SK-N-SH treated with all-trans-retinoic acid at 6 μM for 48 hours (cell line): ENCODE results near the gene MAFF.
A peak's percentile ranks its signal among the peaks of the same experiment; 100 is the strongest.

Source experiments
- ATAC-seq: fragments of 200-7000 bp; cut with Tn5 transposase; 3 replicates; pipeline ENCODE4 v1.9.1; 2020; ENCODE audit warnings: mild to moderate bottlenecking, moderate library complexity
- BACH2 ChIP-seq: fragments of 250-450 bp; sonication (Bioruptor Pico); IDR thresholded peaks from 2 replicates; pipeline ENCODE4 v1.9.0; 2021; ENCODE audit warnings: mild to moderate bottlenecking, borderline replicate concordance
- CSDC2 ChIP-seq: fragments of 250-450 bp; sonication (Bioruptor Pico); IDR thresholded peaks from 2 replicates; pipeline ENCODE4 v1.5.0; 2020; ENCODE audit warnings: mild to moderate bottlenecking, moderate library complexity
- ESRRG ChIP-seq: fragments of 250-450 bp; sonication (Bioruptor Pico); IDR thresholded peaks from 2 replicates; pipeline ENCODE4 v1.6.1; 2021; ENCODE audit warnings: mild to moderate bottlenecking
- ISL1 ChIP-seq: fragments of 250-450 bp; sonication (Bioruptor Pico); IDR thresholded peaks from 2 replicates; pipeline ENCODE4 v2.1.2; 2022; ENCODE audit warnings: mild to moderate bottlenecking, moderate library complexity
- OSR1 ChIP-seq: fragments of 250-450 bp; sonication (Bioruptor Pico); IDR thresholded peaks from 2 replicates; pipeline ENCODE4 v1.8.0; 2022; ENCODE audit warnings: moderate library complexity, mild to moderate bottlenecking, inconsistent platforms
- PATZ1 ChIP-seq: fragments of 250-450 bp; sonication (Bioruptor Pico); IDR thresholded peaks from 2 replicates; pipeline ENCODE4 v1.8.0; 2020; ENCODE audit warnings: mild to moderate bottlenecking, moderate library complexity, borderline replicate concordance
- POU6F1 ChIP-seq: fragments of 250-450 bp; sonication (Bioruptor Pico); IDR thresholded peaks from 2 replicates; pipeline ENCODE4 v1.8.0; 2021; ENCODE audit warnings: low read depth, mild to moderate bottlenecking, moderate library complexity, borderline replicate concordance
- PPARA ChIP-seq: fragments of 250-450 bp; sonication (Bioruptor Pico); IDR thresholded peaks from 2 replicates; pipeline ENCODE4 v1.5.0; 2020; ENCODE audit warnings: mild to moderate bottlenecking, borderline replicate concordance
- RARB ChIP-seq: fragments of 250-450 bp; sonication (Bioruptor Pico); IDR thresholded peaks from 2 replicates; pipeline ENCODE4 v1.8.0; 2021; ENCODE audit warnings: mild to moderate bottlenecking, moderate library complexity
- SNAI2 ChIP-seq: fragments of 250-450 bp; sonication (Bioruptor Pico); IDR thresholded peaks from 2 replicates; pipeline ENCODE4 v1.5.0; 2020; ENCODE audit warnings: mild to moderate bottlenecking, moderate library complexity
- TCF4 ChIP-seq: fragments of 250-450 bp; sonication (Bioruptor Pico); IDR thresholded peaks from 2 replicates; pipeline ENCODE4 v1.8.0; 2021; ENCODE audit warnings: mild to moderate bottlenecking, moderate library complexity, borderline replicate concordance
- TOX ChIP-seq: fragments of 250-450 bp; sonication (Bioruptor Pico); IDR thresholded peaks from 2 replicates; pipeline ENCODE4 v1.8.0; 2021; ENCODE audit warnings: mild to moderate bottlenecking, moderate library complexity, borderline replicate concordance
- TSHZ2 ChIP-seq: fragments of 250-450 bp; sonication (Bioruptor Pico); IDR thresholded peaks from 2 replicates; pipeline ENCODE4 v1.5.0; 2020; ENCODE audit warnings: mild to moderate bottlenecking, moderate library complexity
- ZC3H10 ChIP-seq: fragments of 250-450 bp; sonication (Bioruptor Pico); IDR thresholded peaks from 2 replicates; pipeline ENCODE4 v1.5.1; 2021; ENCODE audit warnings: mild to moderate bottlenecking, moderate library complexity
- ZFP3 ChIP-seq: fragments of 250-450 bp; sonication (Bioruptor Pico); IDR thresholded peaks from 2 replicates; pipeline ENCODE4 v1.5.0; 2020; ENCODE audit warnings: mild to moderate bottlenecking, moderate library complexity
- ZFP30 ChIP-seq: fragments of 450-650 bp; formaldehyde crosslinking; IDR thresholded peaks from 2 replicates; pipeline ENCODE4 v1.5.0; 2022; ENCODE audit warnings: mild to moderate bottlenecking, moderate library complexity
- ZNF565 ChIP-seq: fragments of 450-650 bp; formaldehyde crosslinking; conservative IDR thresholded peaks from 2 replicates; pipeline ENCODE4 v1.5.0; 2020; ENCODE audit warnings: low read depth, mild to moderate bottlenecking, moderate library complexity
- ZNF70 ChIP-seq: fragments of 450-650 bp; formaldehyde crosslinking; IDR thresholded peaks from 2 replicates; pipeline ENCODE4 v1.5.0; 2020; ENCODE audit warnings: mild to moderate bottlenecking, moderate library complexity
- ZNF8 ChIP-seq: fragments of 450-650 bp; formaldehyde crosslinking; IDR thresholded peaks from 2 replicates; pipeline ENCODE4 v1.5.0; 2020; ENCODE audit warnings: mild to moderate bottlenecking, moderate library complexity
- TF ChIP-seq, protein P1 (sequence below): fragments of 250-450 bp; sonication (Bioruptor Pico); IDR thresholded peaks from 2 replicates; pipeline ENCODE4 v1.5.1; 2021; ENCODE audit warnings: mild to moderate bottlenecking, moderate library complexity
- TF ChIP-seq, protein P2 (sequence below): fragments of 250-450 bp; sonication (Bioruptor Pico); IDR thresholded peaks from 2 replicates; pipeline ENCODE4 v1.5.1; 2020; ENCODE audit warnings: low read depth, mild to moderate bottlenecking, moderate library complexity

MAFF gene

DNA sequence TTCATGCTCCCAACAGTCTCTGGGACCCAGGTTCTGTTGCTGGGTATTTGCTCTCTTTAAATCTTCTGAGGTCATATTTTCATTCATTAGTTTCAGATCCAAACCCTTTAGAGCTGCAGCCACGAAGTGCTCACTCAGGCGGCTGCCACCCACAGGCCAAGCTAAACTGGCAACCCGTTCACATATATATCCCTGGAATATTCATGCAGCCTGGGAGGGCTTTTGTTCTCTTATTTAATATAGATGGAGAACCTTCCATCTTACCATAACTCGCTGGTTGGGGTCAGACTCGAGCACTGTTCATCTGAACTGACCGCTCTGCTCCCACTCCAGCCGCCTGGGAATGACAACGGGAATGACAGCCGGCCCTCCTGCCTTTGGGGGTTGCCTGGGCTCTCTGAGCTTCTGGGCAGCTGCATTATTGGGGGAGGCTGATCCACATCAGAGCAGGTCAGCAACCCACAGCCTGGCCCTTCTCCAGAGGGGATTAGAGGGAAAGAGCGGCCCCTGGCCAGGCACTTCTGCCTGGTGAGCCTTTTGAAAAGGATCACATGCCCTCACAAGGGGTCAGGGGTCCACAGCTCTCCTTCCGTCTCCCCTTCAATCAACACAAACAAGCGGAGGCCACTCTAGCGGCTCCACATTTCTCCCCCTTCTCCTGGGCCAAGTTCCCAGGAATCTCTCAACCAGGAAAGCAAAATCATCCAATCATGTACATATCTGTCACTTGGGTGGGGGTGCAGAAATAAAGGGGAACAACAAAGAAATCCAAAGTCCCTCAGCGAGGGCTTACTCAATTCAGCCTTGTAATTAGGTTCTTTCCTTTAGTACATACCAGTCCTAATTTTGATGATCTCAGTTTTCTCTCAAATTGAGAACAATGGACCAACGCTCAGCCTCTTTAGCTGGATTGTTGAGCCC is 59.2 kb downstream of the MAFF start:
- ATAC-seq: no peak
- TF ChIP-seq ZFP30 (CRISPR knock-in tag): no peak
- TF ChIP-seq ZC3H10 (CRISPR knock-in tag): no peak
- no peak for TF ChIP-seq ZFP3
- TF ChIP-seq, protein P1, sequence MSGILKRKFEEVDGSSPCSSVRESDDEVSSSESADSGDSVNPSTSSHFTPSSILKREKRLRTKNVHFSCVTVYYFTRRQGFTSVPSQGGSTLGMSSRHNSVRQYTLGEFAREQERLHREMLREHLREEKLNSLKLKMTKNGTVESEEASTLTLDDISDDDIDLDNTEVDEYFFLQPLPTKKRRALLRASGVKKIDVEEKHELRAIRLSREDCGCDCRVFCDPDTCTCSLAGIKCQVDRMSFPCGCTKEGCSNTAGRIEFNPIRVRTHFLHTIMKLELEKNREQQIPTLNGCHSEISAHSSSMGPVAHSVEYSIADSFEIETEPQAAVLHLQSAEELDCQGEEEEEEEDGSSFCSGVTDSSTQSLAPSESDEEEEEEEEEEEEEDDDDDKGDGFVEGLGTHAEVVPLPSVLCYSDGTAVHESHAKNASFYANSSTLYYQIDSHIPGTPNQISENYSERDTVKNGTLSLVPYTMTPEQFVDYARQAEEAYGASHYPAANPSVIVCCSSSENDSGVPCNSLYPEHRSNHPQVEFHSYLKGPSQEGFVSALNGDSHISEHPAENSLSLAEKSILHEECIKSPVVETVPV (CRISPR knock-in tag): no peak
- TF ChIP-seq ZNF8 (CRISPR knock-in tag): no peak
- TF ChIP-seq BACH2 (CRISPR knock-in tag): no peak
- TF ChIP-seq TOX (CRISPR knock-in tag): no peak
- no peak for TF ChIP-seq CSDC2 (CRISPR knock-in tag)
- TF ChIP-seq PATZ1 (CRISPR knock-in tag): no peak

GRCh38 chr22:38262051-38262795 is 60.4 kb downstream of the MAFF start:
- ATAC-seq: peak; percentile 53; the same call in 1 of the 3 replicates
- TF ChIP-seq PATZ1 (CRISPR knock-in tag): no peak
- no peak for TF ChIP-seq ZNF565
- no peak for TF ChIP-seq TCF4 (CRISPR knock-in tag)
- TF ChIP-seq ZFP3: no peak
- no peak for TF ChIP-seq ZNF70 (CRISPR knock-in tag)
- TF ChIP-seq BACH2 (CRISPR knock-in tag): no peak
- TF ChIP-seq OSR1 (CRISPR knock-in tag): no peak
- TF ChIP-seq ZNF8 (CRISPR knock-in tag): no peak
- no peak for TF ChIP-seq ISL1 (CRISPR knock-in tag)
- no peak for TF ChIP-seq CSDC2 (CRISPR knock-in tag)
- TF ChIP-seq, protein P1 (CRISPR knock-in tag): no peak
- TF ChIP-seq TOX (CRISPR knock-in tag): no peak
- TF ChIP-seq POU6F1 (CRISPR knock-in tag): no peak
- TF ChIP-seq PPARA (CRISPR knock-in tag): no peak
- TF ChIP-seq RARB (CRISPR knock-in tag): no peak
- no peak for TF ChIP-seq TSHZ2 (CRISPR knock-in tag)
- TF ChIP-seq ESRRG (CRISPR knock-in tag): no peak
- TF ChIP-seq SNAI2 (CRISPR knock-in tag): no peak
- TF ChIP-seq, protein P2, sequence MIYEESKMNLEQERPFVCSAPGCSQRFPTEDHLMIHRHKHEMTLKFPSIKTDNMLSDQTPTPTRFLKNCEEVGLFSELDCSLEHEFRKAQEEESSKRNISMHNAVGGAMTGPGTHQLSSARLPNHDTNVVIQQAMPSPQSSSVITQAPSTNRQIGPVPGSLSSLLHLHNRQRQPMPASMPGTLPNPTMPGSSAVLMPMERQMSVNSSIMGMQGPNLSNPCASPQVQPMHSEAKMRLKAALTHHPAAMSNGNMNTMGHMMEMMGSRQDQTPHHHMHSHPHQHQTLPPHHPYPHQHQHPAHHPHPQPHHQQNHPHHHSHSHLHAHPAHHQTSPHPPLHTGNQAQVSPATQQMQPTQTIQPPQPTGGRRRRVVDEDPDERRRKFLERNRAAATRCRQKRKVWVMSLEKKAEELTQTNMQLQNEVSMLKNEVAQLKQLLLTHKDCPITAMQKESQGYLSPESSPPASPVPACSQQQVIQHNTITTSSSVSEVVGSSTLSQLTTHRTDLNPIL (CRISPR knock-in tag): no peak
- TF ChIP-seq, all 23 proteins: peak for 0
